ENCODE measurements around the gene CD37. TPM values are rescaled to one million over a fixed set of nuclear protein-coding genes. Genes with fewer than 3 reads are reported as not detected.

Gene CD37, protein sequence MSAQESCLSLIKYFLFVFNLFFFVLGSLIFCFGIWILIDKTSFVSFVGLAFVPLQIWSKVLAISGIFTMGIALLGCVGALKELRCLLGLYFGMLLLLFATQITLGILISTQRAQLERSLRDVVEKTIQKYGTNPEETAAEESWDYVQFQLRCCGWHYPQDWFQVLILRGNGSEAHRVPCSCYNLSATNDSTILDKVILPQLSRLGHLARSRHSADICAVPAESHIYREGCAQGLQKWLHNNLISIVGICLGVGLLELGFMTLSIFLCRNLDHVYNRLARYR
- total RNA-seq (2022; extraction: Qiagen RNA extraction) = not detected in 5 replicates

DNA sequence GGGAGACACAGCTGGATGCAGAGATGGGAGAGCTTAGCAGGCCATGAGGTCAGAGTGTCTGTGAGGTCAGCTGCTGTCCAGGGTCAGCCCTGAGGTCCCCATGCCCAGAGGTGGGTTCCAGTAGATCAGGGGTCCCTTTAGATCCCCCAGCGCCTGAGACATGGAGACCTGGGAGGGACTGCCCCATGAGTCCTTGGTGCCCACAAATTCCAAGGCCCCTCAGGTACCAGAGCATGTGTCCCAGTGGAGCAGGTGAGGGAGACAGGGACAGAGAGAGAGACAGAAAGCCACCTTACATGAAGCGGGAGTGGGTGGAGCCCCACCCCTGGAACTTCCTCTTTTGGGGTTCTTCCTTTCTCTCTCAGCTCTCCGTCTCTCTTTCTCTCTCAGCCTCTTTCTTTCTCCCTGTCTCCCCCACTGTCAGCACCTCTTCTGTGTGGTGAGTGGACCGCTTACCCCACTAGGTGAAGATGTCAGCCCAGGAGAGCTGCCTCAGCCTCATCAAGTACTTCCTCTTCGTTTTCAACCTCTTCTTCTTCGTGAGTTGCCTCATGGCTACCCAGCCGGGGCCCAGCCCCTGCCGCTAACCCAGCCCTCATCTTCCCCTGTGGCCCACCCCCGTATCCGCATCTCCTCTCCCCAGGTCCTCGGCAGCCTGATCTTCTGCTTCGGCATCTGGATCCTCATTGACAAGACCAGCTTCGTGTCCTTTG lies at the start of gene CD37:
TSS of gene CD37 (plus strand) at position 336 of the 713 bp plus-strand sequence. CDS start at position 471, 135 bp downstream.

DNA sequence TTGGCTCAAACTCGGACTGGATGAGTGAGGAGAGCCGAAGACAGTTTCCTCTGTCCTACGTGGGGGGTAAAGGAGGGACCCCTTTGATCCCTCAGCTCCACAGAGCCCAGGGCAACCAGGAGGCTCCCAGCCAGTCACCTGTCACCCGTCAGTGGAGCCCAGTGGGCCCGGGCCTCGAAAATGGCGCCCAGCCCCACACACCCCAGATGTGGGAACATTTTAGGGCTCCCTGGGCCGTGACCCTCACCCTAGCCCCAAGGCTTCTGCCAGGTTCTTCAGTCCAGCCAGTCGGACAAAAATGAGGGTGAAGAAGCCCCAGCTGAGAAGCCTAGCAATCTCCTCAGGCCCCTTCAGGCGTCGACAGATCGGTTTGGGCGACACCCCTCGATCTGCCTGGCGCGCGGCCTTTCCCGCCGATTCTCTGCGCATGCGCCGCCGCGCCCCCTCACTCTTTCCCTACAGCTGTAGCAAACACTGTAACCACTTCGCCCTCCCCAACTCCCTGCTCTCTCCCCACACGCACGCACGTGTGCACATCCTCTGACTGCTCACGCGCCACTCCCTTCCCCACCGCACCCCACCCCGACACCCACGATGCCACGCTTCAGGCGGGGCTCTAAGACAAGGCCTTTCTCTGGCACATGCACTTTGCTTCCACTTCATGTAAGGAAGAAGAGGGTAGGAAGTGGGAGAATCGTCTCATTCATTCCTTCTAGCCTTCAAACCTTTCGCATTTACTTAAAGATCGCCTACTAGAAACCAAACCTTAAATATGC lies 10.2 kb upstream of the CD37 start, which contains the start of gene SLC6A16:
TSS of gene SLC6A16 (minus strand) at position 391 of the 776 bp plus-strand sequence. CDS start 13,844 bp downstream, outside the sequence.

DNA sequence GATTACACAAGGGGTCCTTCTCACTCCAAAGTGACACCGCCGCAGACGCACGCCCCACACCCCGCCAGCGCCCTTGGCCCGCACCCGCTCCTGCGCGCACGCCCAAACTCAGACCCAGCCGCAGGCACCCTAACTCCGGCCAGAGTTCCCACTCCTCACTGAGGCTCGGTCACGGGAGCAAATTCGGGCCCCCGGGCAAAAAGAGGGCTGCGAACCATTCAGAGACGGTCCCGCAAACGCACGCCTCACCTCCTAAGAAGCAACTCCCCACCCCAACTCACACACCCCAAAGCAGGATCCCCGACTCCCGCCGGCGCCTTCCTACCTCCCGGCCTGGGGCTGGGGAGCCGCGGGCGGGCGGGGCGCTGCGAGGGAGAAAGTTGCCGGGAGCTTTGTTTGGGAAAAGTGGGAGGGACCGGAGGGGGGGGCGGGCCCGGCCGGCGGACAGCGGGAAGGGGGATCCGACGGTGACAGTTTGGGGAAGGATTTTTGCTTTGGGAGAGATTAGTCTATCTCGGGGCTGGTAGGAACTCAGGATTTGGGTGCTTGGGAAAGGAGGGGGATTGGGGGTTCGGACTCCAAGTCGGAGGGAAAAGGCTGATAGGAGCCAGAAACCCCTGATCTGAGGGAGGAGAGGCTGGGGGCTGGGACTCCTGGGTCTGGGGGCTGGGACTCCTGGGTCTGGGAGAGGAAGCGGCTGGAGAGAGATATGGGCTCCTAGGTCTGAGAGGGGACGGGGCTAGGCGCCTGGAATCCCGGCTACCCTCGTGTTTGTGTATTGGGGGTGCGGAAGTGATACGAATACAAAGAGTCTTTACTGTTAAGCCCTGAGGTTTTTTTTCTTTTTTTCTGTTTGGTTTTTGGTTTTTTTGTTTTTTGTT lies 27.1 kb downstream of the CD37 start, which contains the start of gene TEAD2:
TSS of gene TEAD2 (minus strand) at position 369 of the 881 bp plus-strand sequence. CDS start 2,341 bp downstream, outside the sequence.

DNA sequence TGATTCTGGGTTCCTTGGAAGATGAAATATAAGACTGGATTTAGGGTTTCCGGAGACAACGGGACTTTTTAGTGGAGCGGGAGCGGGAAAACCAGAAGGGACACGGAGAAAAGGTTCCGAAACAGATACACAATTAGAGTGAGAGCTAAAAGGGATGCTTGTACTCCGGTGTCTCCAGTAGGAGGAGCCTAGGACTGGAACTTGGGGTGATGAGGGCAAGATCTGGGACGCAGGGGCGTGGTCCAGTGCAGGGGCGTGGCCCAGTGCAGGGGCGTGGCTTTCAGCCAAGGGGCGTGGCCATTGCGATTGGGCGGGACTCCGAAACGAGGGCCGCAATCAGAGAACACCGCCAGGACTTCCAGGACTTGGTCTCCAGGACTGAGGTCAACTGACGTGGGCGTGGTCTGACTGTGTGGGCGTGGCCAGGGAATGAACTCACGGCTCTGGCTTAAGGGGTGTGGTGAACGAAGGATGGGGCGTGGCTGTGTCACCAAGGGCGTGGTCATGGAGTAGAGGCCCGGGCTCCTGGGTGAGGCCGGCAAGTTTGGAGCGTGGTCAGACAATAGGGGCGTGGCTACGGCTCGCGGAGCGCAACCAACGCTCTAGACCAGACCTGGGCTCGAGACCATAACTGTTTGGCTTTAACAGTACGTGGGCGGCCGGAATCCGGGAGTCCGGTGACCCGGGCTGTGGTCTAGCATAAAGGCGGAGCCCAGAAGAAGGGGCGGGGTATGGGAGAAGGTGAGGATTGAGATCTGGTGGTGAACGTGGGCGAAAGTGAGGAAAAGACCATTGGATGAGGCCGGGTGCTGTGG lies 28.3 kb downstream of the CD37 start, which contains the start of gene DKKL1:
TSS of gene DKKL1 (plus strand) at position 610 of the 815 bp plus-strand sequence. CDS start at position 732, 122 bp downstream.

DNA sequence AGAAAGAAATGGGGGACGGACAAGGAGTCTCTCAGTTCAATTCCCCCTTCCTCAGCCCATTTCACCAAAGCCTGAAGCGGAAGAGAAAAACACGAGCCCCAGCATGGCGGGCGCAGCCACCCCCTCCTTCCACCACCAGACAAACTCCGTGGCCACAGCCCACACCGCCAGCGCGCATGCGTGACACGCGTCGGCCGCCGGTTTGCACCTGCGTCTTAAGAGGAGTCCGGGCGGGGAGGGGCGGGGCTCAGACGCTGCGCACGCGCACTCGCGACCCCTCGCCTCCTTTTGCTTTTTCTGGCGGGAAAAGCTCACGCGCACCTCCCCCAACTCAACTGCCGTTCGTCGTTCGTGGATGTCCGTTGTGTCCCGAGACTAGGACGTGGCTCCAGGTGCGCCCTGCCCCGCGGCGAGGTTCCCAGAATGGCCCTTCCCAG lies 52.7 kb downstream of the CD37 start, which contains the start of gene KASH5:
TSS of gene KASH5 (plus strand) at position 314 of the 437 bp plus-strand sequence. CDS start 2,635 bp downstream, outside the sequence.

Other genes with a start within 250 kb of the CD37 start
- gene SNRNP70, start 250.0 kb upstream of the CD37 start, total RNA-seq (2022; extraction: Qiagen RNA extraction) = 286 to 352 TPM (median 322 TPM) in 5 replicates
- 5.5 to 8.7 TPM (median 7.2 TPM) in 5 replicates for gene LIN7B, start 221.0 kb upstream of the CD37 start, total RNA-seq (2022; extraction: Qiagen RNA extraction)
- 1.2 to 2.4 TPM (median 1.6 TPM) in 5 replicates for gene C19orf73, start 216.3 kb upstream of the CD37 start, total RNA-seq (2022; extraction: Qiagen RNA extraction)
- gene PPFIA3, start 215.9 kb upstream of the CD37 start, total RNA-seq (2022; extraction: Qiagen RNA extraction) = 4.7 to 9.0 TPM (median 8.0 TPM) in 5 replicates
- gene HRC, start 180.0 kb upstream of the CD37 start, total RNA-seq (2022; extraction: Qiagen RNA extraction) = not detected in 5 replicates
- gene TRPM4, start 177.6 kb upstream of the CD37 start, total RNA-seq (2022; extraction: Qiagen RNA extraction) = 8.4 to 11.5 TPM (median 9.5 TPM) in 5 replicates
- 0.64 to 1.7 TPM (median 1.4 TPM) in 5 replicates for gene SLC6A16, start 10.2 kb upstream of the CD37 start, total RNA-seq (2022; extraction: Qiagen RNA extraction)
- 14.1 to 20.5 TPM (median 17.5 TPM) in 5 replicates for gene TEAD2, start 27.0 kb downstream of the CD37 start, total RNA-seq (2022; extraction: Qiagen RNA extraction)
- gene DKKL1, start 28.5 kb downstream of the CD37 start, total RNA-seq (2022; extraction: Qiagen RNA extraction) = 0.11 to 1.1 TPM (median 0.59 TPM) in 5 replicates
- 0.06 TPM in 1 of 5 replicates, not detected in the others for gene KASH5, start 52.8 kb downstream of the CD37 start, total RNA-seq (2022; extraction: Qiagen RNA extraction)
- gene PTH2, start 88.0 kb downstream of the CD37 start, total RNA-seq (2022; extraction: Qiagen RNA extraction) = not detected in 5 replicates
- 0.08 to 0.22 TPM (median 0.19 TPM) in 4 of 5 replicates, not detected in the other for gene GFY, start 90.0 kb downstream of the CD37 start, total RNA-seq (2022; extraction: Qiagen RNA extraction)
- gene SLC17A7, start 106.1 kb downstream of the CD37 start, total RNA-seq (2022; extraction: Qiagen RNA extraction) = 0.44 to 0.71 TPM (median 0.55 TPM) in 5 replicates
- 85.8 to 96.7 TPM (median 90.5 TPM) in 5 replicates for gene PIH1D1, start 116.4 kb downstream of the CD37 start, total RNA-seq (2022; extraction: Qiagen RNA extraction)
- gene ALDH16A1, start 117.8 kb downstream of the CD37 start, total RNA-seq (2022; extraction: Qiagen RNA extraction) = 14.4 to 28.1 TPM (median 24.4 TPM) in 5 replicates
- gene FLT3LG, start 138.8 kb downstream of the CD37 start, total RNA-seq (2022; extraction: Qiagen RNA extraction) = 1.1 to 1.4 TPM (median 1.3 TPM) in 5 replicates
- gene RPL13A, start 152.2 kb downstream of the CD37 start, total RNA-seq (2022; extraction: Qiagen RNA extraction) = 3,905 to 4,301 TPM (median 4,085 TPM) in 5 replicates
- 3,769 to 4,865 TPM (median 3,847 TPM) in 5 replicates for gene RPS11, start 161.0 kb downstream of the CD37 start, total RNA-seq (2022; extraction: Qiagen RNA extraction)
- gene FCGRT, start 177.3 kb downstream of the CD37 start, total RNA-seq (2022; extraction: Qiagen RNA extraction) = 26.4 to 32.0 TPM (median 29.2 TPM) in 5 replicates
- 1.3 to 2.9 TPM (median 2.3 TPM) in 5 replicates for gene RCN3, start 192.6 kb downstream of the CD37 start, total RNA-seq (2022; extraction: Qiagen RNA extraction)
- gene NOSIP, start 245.2 kb downstream of the CD37 start, total RNA-seq (2022; extraction: Qiagen RNA extraction) = 88.3 to 108 TPM (median 105 TPM) in 5 replicates
- 0.44 to 1.1 TPM (median 0.75 TPM) in 5 replicates for gene PRRG2, start 245.9 kb downstream of the CD37 start, total RNA-seq (2022; extraction: Qiagen RNA extraction)

Measured in A549 treated with Mapracorat at 1 μM for 4 hours (cell line).